CD8-positive, alpha-beta memory T cell (primary cell): Measurements from ENCODE around the gene NEURL4. TPM values are rescaled to one million over a fixed set of nuclear protein-coding genes. Genes with fewer than 3 reads are reported as not detected.

ENCODE experiments used
- CTCF ChIA-PET: fragments of 350-600 bp; sonication (Branson Sonifier 250); formaldehyde crosslinking; loops from one replicate; lab custom pipeline; 2021; ENCODE audit warnings: antibody characterized with exemption; lab: Charles Lee
- POLR2A ChIA-PET: fragments of 350-600 bp; sonication (Branson Sonifier 250); formaldehyde crosslinking; loops from one replicate; lab custom pipeline; 2021; ENCODE audit warnings: antibody characterized with exemption; lab: Charles Lee
- DNase-seq, 5 donors: peaks; one replicate each; pipeline versions ENCODE4 v3.0.0 to v3.0.0-alpha.2; 2020 to 2022; ENCODE audit warnings: mixed read lengths in 1 of 5
- H3K27ac ChIP-seq: one replicate; pipeline ENCODE4 v1.7.0; 2013; ENCODE audit warnings: low read depth, mild to moderate bottlenecking, low read length, moderate library complexity
- H3K27me3 ChIP-seq: 2 replicates; pipeline ENCODE4 v1.7.0; 2013; ENCODE audit warnings: low read length, mild to moderate bottlenecking; ENCODE audit not compliant: insufficient read depth, poor library complexity, severe bottlenecking
- H3K36me3 ChIP-seq: 2 replicates; pipeline ENCODE4 v1.7.0; 2013; ENCODE audit warnings: mild to moderate bottlenecking, low read length, moderate library complexity; ENCODE audit not compliant: insufficient read depth
- H3K4me1 ChIP-seq: 2 replicates; pipeline ENCODE4 v1.7.0; 2013; ENCODE audit warnings: mild to moderate bottlenecking, low read length, moderate library complexity; ENCODE audit not compliant: insufficient read depth
- H3K4me3 ChIP-seq: 2 replicates; pipeline ENCODE4 v1.7.0; 2013; ENCODE audit warnings: mild to moderate bottlenecking, low read length
- H3K9me3 ChIP-seq: 2 replicates; pipeline ENCODE4 v1.7.0; 2013; ENCODE audit warnings: mild to moderate bottlenecking, low read length
- H3K27ac Mint-ChIP-seq, 8 donors: one replicate each; pipeline ENCODE4 v1.8.0; 2020 to 2021; ENCODE audit warnings: mixed read lengths in 8 of 8, mild to moderate bottlenecking in 6 of 8, inconsistent platforms in 3 of 8, moderate library complexity in 3 of 8
- H3K27me3 Mint-ChIP-seq, 2 donors: one replicate each; pipeline ENCODE4 v1.8.0; 2020 to 2021; ENCODE audit warnings: mixed read lengths in 2 of 2, mild to moderate bottlenecking in 1 of 2, moderate library complexity in 1 of 2
- H3K36me3 Mint-ChIP-seq, 3 donors: one replicate each; pipeline ENCODE4 v1.8.0; 2020 to 2021; ENCODE audit warnings: mixed read lengths in 3 of 3, inconsistent platforms in 1 of 3, mild to moderate bottlenecking in 1 of 3
- H3K4me1 Mint-ChIP-seq, 3 donors: one replicate each; pipeline ENCODE4 v1.8.0; 2020 to 2021; ENCODE audit warnings: mixed read lengths in 3 of 3, inconsistent platforms in 1 of 3, mild to moderate bottlenecking in 1 of 3
- H3K4me3 Mint-ChIP-seq, 7 donors: one replicate each; pipeline ENCODE4 v1.8.0; 2020 to 2021; ENCODE audit warnings: mixed read lengths in 7 of 7, mild to moderate bottlenecking in 6 of 7, moderate library complexity in 4 of 7, inconsistent platforms in 2 of 7
- H3K9me3 Mint-ChIP-seq, 5 donors: one replicate each; pipeline ENCODE4 v1.8.0; 2020 to 2022; ENCODE audit warnings: mixed read lengths in 5 of 5, mild to moderate bottlenecking in 3 of 5, moderate library complexity in 2 of 5, inconsistent platforms in 1 of 5
- polyA plus RNA-seq: library from polyadenylated mRNA; unstranded; fragments of 300-500 nt; fragmentation: Illumina TruSeq; gene quantifications from one replicate; pipeline ENCODE4 v1.2.3, GENCODE V29; 2021
- total RNA-seq, 2 experiments: library from RNA; stranded (reverse); gene quantifications; one replicate each; pipeline ENCODE4 v1.2.3, GENCODE V29; 2021

NEURL4 gene
- total and polyA plus RNA-seq, 3 experiments from 2014 or later = 2.7 to 60.7 (median 60.1) TPM

- Mint-ChIP-seq H3K27me3 (peaks cover 25 to 26% of the 10 kb centered on the region in 2 donors), H3K9me3 (peaks cover 0 to 2% (median 0%) of the 10 kb centered on the region in 5 donors), H3K36me3 (no peaks in the 10 kb centered on the region), H3K27ac (peak overlapping the region in 1 of 8 donors; percentile 35), H3K4me3 (peak overlapping the region in 6 of 7 donors; percentile 35 to 72 (median 50)), H3K4me1 (peaks cover 14 to 27% (median 22%) of the 10 kb centered on the region in 3 donors)
- Histone ChIP-seq H3K27me3 (peaks cover 7% of the 10 kb centered on the region), H3K27ac (no peak overlapping the region), H3K4me1 (peaks cover 24% of the 10 kb centered on the region), H3K4me3 (peak overlapping the region; percentile 15), H3K36me3 (no peaks in the 10 kb centered on the region), H3K9me3 (no peaks in the 10 kb centered on the region)
- ChIA-PET POLR2A (interaction anchor here (0.9 kb wide), 1 partner anchor 11 kb away, joined by 4 read pairs; no protein-coding TSS in a partner anchor), CTCF (interaction anchor here (2.5 kb wide), 1 partner anchor 12 kb away, joined by 10 read pairs; the partner anchor contains the start of gene SLC2A4)
- peak in 2 of 5 donors; percentile 13 to 36 for DNase-seq
Observed at GRCh38 chr17:7293816-7294613, 35.1 kb downstream of the NEURL4 start.

GRCh38 chr17:7293159-7293558 is 36.0 kb downstream of the NEURL4 start:
- Mint-ChIP-seq H3K4me3 (peak overlapping the region in 6 of 7 donors; percentile 19 to 68 (median 58)), H3K27ac (peak overlapping the region in 2 of 8 donors; percentile 9 to 35), H3K4me1 (peaks cover 14 to 27% (median 22%) of the 10 kb centered on the region in 3 donors), H3K36me3 (no peaks in the 10 kb centered on the region), H3K9me3 (peaks cover 0 to 2% (median 0%) of the 10 kb centered on the region in 5 donors), H3K27me3 (peaks cover 26 to 29% of the 10 kb centered on the region in 2 donors)
- H3K4me1 ChIP-seq = peaks cover 24% of the 10 kb centered on the region
- no peak overlapping the region for H3K4me3 ChIP-seq
- ChIA-PET CTCF (interaction anchor here (2.5 kb wide), 1 partner anchor 11 kb away, joined by 10 read pairs; the partner anchor contains the start of gene SLC2A4), POLR2A (interaction anchor here (0.9 kb wide), 1 partner anchor 10 kb away, joined by 4 read pairs; no protein-coding TSS in a partner anchor)
- no peak overlapping the region for H3K27ac ChIP-seq
- no peaks in the 10 kb centered on the region for H3K9me3 ChIP-seq
- H3K27me3 ChIP-seq = peaks cover 7% of the 10 kb centered on the region
- no peak for DNase-seq
- no peaks in the 10 kb centered on the region for H3K36me3 ChIP-seq

GRCh38 chr17:7292729-7293128 is 36.4 kb downstream of the NEURL4 start:
- Histone ChIP-seq H3K27ac (no peak overlapping the region), H3K36me3 (no peaks in the 10 kb centered on the region), H3K4me1 (peaks cover 24% of the 10 kb centered on the region), H3K27me3 (peaks cover 7% of the 10 kb centered on the region), H3K4me3 (no peak overlapping the region), H3K9me3 (no peaks in the 10 kb centered on the region)
- Mint-ChIP-seq H3K9me3 (peaks cover 0 to 2% (median 0%) of the 10 kb centered on the region in 5 donors), H3K4me1 (peaks cover 14 to 27% (median 22%) of the 10 kb centered on the region in 3 donors), H3K27ac (peak overlapping the region in 1 of 8 donors; percentile 9), H3K36me3 (no peaks in the 10 kb centered on the region), H3K4me3 (peak overlapping the region in 4 of 7 donors; percentile 1 to 60 (median 40)), H3K27me3 (peaks cover 30 to 32% of the 10 kb centered on the region in 2 donors)
- no peak for DNase-seq
- ChIA-PET POLR2A (no interaction called here), CTCF (interaction anchor here (2.5 kb wide), 1 partner anchor 11 kb away, joined by 10 read pairs; the partner anchor contains the start of gene SLC2A4)

GRCh38 chr17:7292194-7292593 is 36.9 kb downstream of the NEURL4 start:
- Mint-ChIP-seq H3K4me1 (peaks cover 14 to 27% (median 22%) of the 10 kb centered on the region in 3 donors), H3K27ac (no peak overlapping the region), H3K27me3 (peaks cover 32 to 34% of the 10 kb centered on the region in 2 donors), H3K9me3 (peaks cover 0 to 2% (median 0%) of the 10 kb centered on the region in 5 donors), H3K36me3 (no peaks in the 10 kb centered on the region), H3K4me3 (no peak overlapping the region)
- DNase-seq = no peak
- Histone ChIP-seq H3K9me3 (no peaks in the 10 kb centered on the region), H3K36me3 (no peaks in the 10 kb centered on the region), H3K27ac (no peak overlapping the region), H3K4me1 (peaks cover 24% of the 10 kb centered on the region), H3K4me3 (no peak overlapping the region), H3K27me3 (peaks cover 7% of the 10 kb centered on the region)
- ChIA-PET CTCF (interaction anchor here (1.5 to 2.5 kb wide), 2 partner anchors 10 to 144 kb away, joined by 5 to 10 read pairs; partner anchors contain the start of gene SLC2A4), POLR2A (no interaction called here)

- Mint-ChIP-seq H3K9me3 (peaks cover 0 to 2% (median 0%) of the 10 kb centered on the region in 5 donors), H3K27me3 (peaks cover 36 to 37% of the 10 kb centered on the region in 2 donors), H3K4me3 (peak overlapping the region in 1 of 7 donors; percentile 27), H3K27ac (no peak overlapping the region), H3K36me3 (no peaks in the 10 kb centered on the region), H3K4me1 (peaks cover 9 to 16% (median 15%) of the 10 kb centered on the region in 3 donors)
- ChIA-PET CTCF (interaction anchor here (1.0 to 1.5 kb wide), 2 partner anchors 65 to 146 kb away, joined by 3 to 5 read pairs; no protein-coding TSS in a partner anchor), POLR2A (no interaction called here)
- Histone ChIP-seq H3K9me3 (no peaks in the 10 kb centered on the region), H3K27me3 (peaks cover 6% of the 10 kb centered on the region), H3K36me3 (no peaks in the 10 kb centered on the region), H3K4me3 (no peak overlapping the region), H3K27ac (no peak overlapping the region), H3K4me1 (peaks cover 14% of the 10 kb centered on the region)
- no peak for DNase-seq
Observed at GRCh38 chr17:7290685-7291084, 38.5 kb downstream of the NEURL4 start.

GRCh38 chr17:7290166-7290565 is 39.0 kb downstream of the NEURL4 start:
- POLR2A ChIA-PET = no interaction called here

GRCh38 chr17:7289256-7290032 is 39.7 kb downstream of the NEURL4 start:
- H3K4me3 ChIP-seq = no peak overlapping the region
- DNase-seq = no peak
- peaks cover 4 to 7% (median 6%) of the 10 kb centered on the region in 3 donors for H3K4me1 Mint-ChIP-seq
- no peaks in the 10 kb centered on the region for H3K36me3 ChIP-seq
- H3K4me1 ChIP-seq = peaks cover 6% of the 10 kb centered on the region
- H3K27me3 Mint-ChIP-seq = peaks cover 37 to 38% of the 10 kb centered on the region in 2 donors
- H3K27ac Mint-ChIP-seq = peak overlapping the region in 1 of 8 donors; percentile 79
- no peaks in the 10 kb centered on the region for H3K9me3 ChIP-seq
- H3K27me3 ChIP-seq = no peaks in the 10 kb centered on the region
- H3K27ac ChIP-seq = no peak overlapping the region
- H3K4me3 Mint-ChIP-seq = no peak overlapping the region
- no peaks in the 10 kb centered on the region for H3K9me3 Mint-ChIP-seq
- no peaks in the 10 kb centered on the region for H3K36me3 Mint-ChIP-seq
- ChIA-PET CTCF (interaction anchor here (1.3 kb wide), 1 partner anchor 66 kb away, joined by 3 read pairs; no protein-coding TSS in a partner anchor), POLR2A (no interaction called here)

More at GRCh38 chr17:7290166-7290565, 39.0 kb downstream of the NEURL4 start:
- Histone ChIP-seq H3K36me3 (no peaks in the 10 kb centered on the region), H3K4me1 (peaks cover 10% of the 10 kb centered on the region), H3K27ac (no peak overlapping the region), H3K9me3 (no peaks in the 10 kb centered on the region), H3K27me3 (peaks cover 1% of the 10 kb centered on the region), H3K4me3 (no peak overlapping the region)
- peaks cover 7 to 11% (median 10%) of the 10 kb centered on the region in 3 donors for H3K4me1 Mint-ChIP-seq
- no peaks in the 10 kb centered on the region for H3K36me3 Mint-ChIP-seq
- DNase-seq = no peak
- H3K4me3 Mint-ChIP-seq = no peak overlapping the region
- H3K27ac Mint-ChIP-seq = peak overlapping the region in 1 of 8 donors; percentile 79
- peaks cover 34 to 40% of the 10 kb centered on the region in 2 donors for H3K27me3 Mint-ChIP-seq
- peaks cover 0 to 1% (median 0%) of the 10 kb centered on the region in 5 donors for H3K9me3 Mint-ChIP-seq
- CTCF ChIA-PET = no interaction called here
